Mesenchymal stem cell (in vitro differentiated cells and primary cell): ENCODE results near the gene KCTD19.

Experiments
- DNase-seq: peaks from one replicate; pipeline ENCODE4 v3.0.0-alpha.2; 2013
- H2AFZ ChIP-seq: one replicate; pipeline ENCODE4 v1.6.1; 2013; ENCODE audit warnings: low read depth, mild to moderate bottlenecking, control low read depth, inconsistent platforms, low read length, moderate library complexity
- H2AK5ac ChIP-seq: 2 replicates; pipeline ENCODE4 v1.6.1; 2013; ENCODE audit warnings: low read length, moderate library complexity, mild to moderate bottlenecking, inconsistent platforms; ENCODE audit not compliant: severe bottlenecking
- H2BK120ac ChIP-seq: one replicate; pipeline ENCODE4 v1.6.1; 2013; ENCODE audit warnings: low read depth, mild to moderate bottlenecking, inconsistent platforms, low read length, moderate library complexity
- H2BK12ac ChIP-seq, 2 experiments: one replicate each; pipeline ENCODE4 v1.6.1; 2013; ENCODE audit warnings: inconsistent platforms in 2 of 2, low read length in 2 of 2, mild to moderate bottlenecking in 2 of 2, moderate library complexity in 2 of 2, control low read depth in 1 of 2
- H2BK15ac ChIP-seq: one replicate; pipeline ENCODE4 v1.6.1; 2013; ENCODE audit warnings: mild to moderate bottlenecking, low read depth, inconsistent platforms; ENCODE audit not compliant: poor library complexity, severe bottlenecking
- H2BK5ac ChIP-seq: 2 replicates; pipeline ENCODE4 v1.6.1; 2013; ENCODE audit warnings: low read depth, mild to moderate bottlenecking, low read length, control low read depth, inconsistent platforms; ENCODE audit not compliant: poor library complexity, severe bottlenecking
- H3K14ac ChIP-seq, 2 experiments: one replicate each; pipeline ENCODE4 v1.6.1; 2013; ENCODE audit warnings: inconsistent platforms in 2 of 2, low read length in 2 of 2, control low read depth in 1 of 2, mild to moderate bottlenecking in 1 of 2, moderate library complexity in 1 of 2
- H3K18ac ChIP-seq, 2 experiments: one replicate each; pipeline ENCODE4 v1.6.1; 2013; ENCODE audit warnings: inconsistent platforms in 2 of 2, low read length in 2 of 2, control low read depth in 1 of 2, low read depth in 1 of 2, mild to moderate bottlenecking in 1 of 2
- H3K23ac ChIP-seq, 2 experiments: one replicate each; pipeline ENCODE4 v1.6.1; 2013; ENCODE audit warnings: inconsistent platforms in 2 of 2, low read length in 2 of 2, mild to moderate bottlenecking in 2 of 2, moderate library complexity in 2 of 2, control low read depth in 1 of 2
- H3K27ac ChIP-seq: 2 replicates; pipeline ENCODE4 v1.5.1; 2013; ENCODE audit warnings: mild to moderate bottlenecking, moderate library complexity, low read length, control low read depth, inconsistent platforms; ENCODE audit not compliant: poor library complexity, severe bottlenecking
- H3K27me3 ChIP-seq, 2 experiments: 2 replicates each; pipeline versions ENCODE4 v1.6.1 to v1.7.0; 2013; ENCODE audit warnings: low read length in 2 of 2, mild to moderate bottlenecking in 2 of 2, moderate library complexity in 2 of 2, control low read depth in 1 of 2, inconsistent platforms in 1 of 2; ENCODE audit not compliant: control insufficient read depth in 1 of 2, insufficient read depth in 1 of 2
- H3K36me3 ChIP-seq, 2 experiments: 2 replicates each; pipeline versions ENCODE4 v1.6.1 to v1.7.0; 2013; ENCODE audit warnings: low read length in 2 of 2, control low read depth in 1 of 2, inconsistent platforms in 1 of 2, low read depth in 1 of 2, mild to moderate bottlenecking in 1 of 2; ENCODE audit not compliant: insufficient read depth in 2 of 2, control insufficient read depth in 1 of 2
- H3K4ac ChIP-seq, 2 experiments: one replicate each; pipeline ENCODE4 v1.6.1; 2013; ENCODE audit warnings: inconsistent platforms in 2 of 2, low read length in 2 of 2, mild to moderate bottlenecking in 2 of 2, moderate library complexity in 2 of 2, control low read depth in 1 of 2, low read depth in 1 of 2
- H3K4me1 ChIP-seq: 2 replicates; pipeline ENCODE4 v1.6.1; 2013; ENCODE audit warnings: low read depth, low read length, control low read depth; ENCODE audit not compliant: control insufficient read depth, insufficient read depth
- H3K4me2 ChIP-seq: 2 replicates; pipeline ENCODE4 v1.6.1; 2013; ENCODE audit warnings: low read length, mild to moderate bottlenecking, inconsistent platforms; ENCODE audit not compliant: poor library complexity, severe bottlenecking
- H3K4me3 ChIP-seq, 2 experiments: 2 replicates each; pipeline versions ENCODE4 v1.5.1 to v1.7.0; 2013; ENCODE audit warnings: low read length in 2 of 2, mild to moderate bottlenecking in 2 of 2, control low read depth in 1 of 2, low read depth in 1 of 2; ENCODE audit not compliant: insufficient read depth in 1 of 2
- H3K79me1 ChIP-seq: replicated peaks from 2 replicates; pipeline ENCODE4 v1.6.1; 2013; ENCODE audit warnings: mild to moderate bottlenecking, control low read depth, low read length, inconsistent platforms; ENCODE audit not compliant: poor library complexity, severe bottlenecking
- H3K9ac ChIP-seq: 2 replicates; pipeline ENCODE4 v1.7.0; 2013; ENCODE audit warnings: mild to moderate bottlenecking, low read length, moderate library complexity
- H3K9me3 ChIP-seq: 2 replicates; pipeline ENCODE4 v1.7.0; 2013; ENCODE audit warnings: mild to moderate bottlenecking, low read length; ENCODE audit not compliant: control insufficient read depth
- H4K8ac ChIP-seq: one replicate; pipeline ENCODE4 v1.6.1; 2013; ENCODE audit warnings: inconsistent platforms, mild to moderate bottlenecking, low read length, moderate library complexity
- H4K91ac ChIP-seq: one replicate; pipeline ENCODE4 v1.6.1; 2013; ENCODE audit warnings: mild to moderate bottlenecking, low read length, inconsistent platforms
- WGBS: methylation state at CpG from one replicate; pipeline ENCODE4 v1.1.7; 2013; ENCODE audit warnings: mixed read lengths; 5-methylcytosine and 5-hydroxymethylcytosine counted together

KCTD19 gene

DNA sequence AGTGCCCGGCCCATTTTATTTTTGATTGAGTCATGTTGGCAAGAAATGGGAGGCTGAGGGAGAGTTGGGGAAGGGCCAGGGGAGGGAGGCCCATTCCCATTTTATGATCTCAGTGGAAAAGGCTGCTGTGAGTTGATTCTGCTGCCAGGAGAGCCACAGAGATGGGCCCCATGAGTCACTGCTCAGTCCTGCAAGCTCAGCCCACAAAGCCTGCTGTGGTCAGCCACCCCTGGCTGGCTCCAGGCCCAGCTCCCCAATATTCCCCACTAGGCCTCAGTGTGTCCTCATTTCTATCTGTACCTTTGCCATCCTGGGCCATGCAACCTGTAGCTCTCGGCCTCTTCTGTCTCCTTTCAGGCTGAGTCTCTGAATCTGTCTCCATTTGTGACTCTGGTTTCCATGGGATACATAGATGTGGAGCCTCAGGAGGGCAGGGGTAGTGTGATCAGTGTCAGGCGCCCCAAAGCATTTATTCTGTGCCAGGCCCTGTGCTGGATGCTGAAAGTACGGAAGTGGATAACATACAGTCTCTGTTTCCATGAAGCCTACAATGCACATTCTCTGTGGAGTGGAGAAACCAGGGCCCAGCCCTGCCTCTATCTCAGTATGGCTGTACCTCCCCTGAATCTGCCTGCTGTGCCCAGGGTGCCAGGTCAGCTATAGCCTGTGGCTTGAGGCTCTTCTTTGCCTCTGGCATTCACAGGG, 49.1 kb downstream of the KCTD19 start:
- peak; percentile 99 for DNase-seq
- Histone ChIP-seq H3K4ac (peak overlapping the region; percentile 88 to 94), H2BK5ac (peak overlapping the region; percentile 92), H3K4me1 (peaks cover 32% of the 10 kb centered on the region), H3K36me3 (peaks cover 15 to 49% of the 10 kb centered on the region in 2 experiments), H2AK5ac (peak overlapping the region; percentile 81), H3K27ac (peak overlapping the region; percentile 99), H3K4me2 (peak overlapping the region; percentile 4), H3K23ac (no peak overlapping the region), H4K91ac (peak overlapping the region; percentile 96), H3K14ac (peak overlapping the region in 1 of 2 experiments; percentile 72), H2AFZ (no peak overlapping the region), H3K27me3 (no peaks in the 10 kb centered on the region), H4K8ac (peak overlapping the region; percentile 97), H2BK120ac (peak overlapping the region; percentile 36), H3K9me3 (no peaks in the 10 kb centered on the region), H3K18ac (peak overlapping the region; percentile 93), H2BK12ac (peak overlapping the region; percentile 41 to 96), H3K4me3 (peak overlapping the region in 1 of 2 experiments; percentile 84), H2BK15ac (peak overlapping the region; percentile 44), H3K9ac (peak overlapping the region; percentile 99), H3K79me1 (peaks cover 4% of the 10 kb centered on the region)
- whole genome bisulfite sequencing: 39% methylated on average over 4 of the region's 4 CpGs

DNA sequence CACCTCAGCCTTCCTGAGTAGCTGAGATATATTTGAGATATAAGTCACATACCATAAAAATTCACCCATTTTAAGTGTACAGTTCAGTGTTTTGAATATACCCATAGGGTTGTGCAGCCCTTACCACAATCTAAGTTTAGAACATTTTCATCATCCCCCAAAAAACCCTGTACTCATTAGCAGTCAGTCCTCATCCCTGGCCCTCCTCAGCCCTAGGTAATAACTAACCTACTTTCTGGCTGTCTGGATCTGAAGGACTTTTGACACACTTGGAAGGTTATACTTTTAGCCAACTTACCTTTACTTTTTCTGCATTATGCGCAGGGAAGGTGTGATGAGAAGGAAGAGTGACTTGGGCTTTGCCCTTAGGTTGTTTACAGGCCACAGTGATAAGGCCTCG, 51.2 kb downstream of the KCTD19 start:
- Histone ChIP-seq H2AK5ac (peak overlapping the region; percentile 20), H3K4me1 (peaks cover 32% of the 10 kb centered on the region), H3K27ac (no peak overlapping the region), H2BK15ac (no peak overlapping the region), H3K9ac (peak overlapping the region; percentile 48), H3K18ac (no peak overlapping the region), H3K14ac (no peak overlapping the region), H4K8ac (no peak overlapping the region), H3K79me1 (peaks cover 4% of the 10 kb centered on the region), H3K4me2 (no peak overlapping the region), H3K4me3 (no peak overlapping the region), H3K9me3 (no peaks in the 10 kb centered on the region), H2BK120ac (no peak overlapping the region), H2BK5ac (no peak overlapping the region), H3K36me3 (peaks cover 21 to 48% of the 10 kb centered on the region in 2 experiments), H2AFZ (no peak overlapping the region), H4K91ac (no peak overlapping the region), H3K27me3 (no peaks in the 10 kb centered on the region), H3K4ac (peak overlapping the region in 1 of 2 experiments; percentile 35), H2BK12ac (no peak overlapping the region), H3K23ac (no peak overlapping the region)
- DNase-seq: no peak
- no CpG with 5 or more reads among the region's 2 CpGs for WGBS

DNA sequence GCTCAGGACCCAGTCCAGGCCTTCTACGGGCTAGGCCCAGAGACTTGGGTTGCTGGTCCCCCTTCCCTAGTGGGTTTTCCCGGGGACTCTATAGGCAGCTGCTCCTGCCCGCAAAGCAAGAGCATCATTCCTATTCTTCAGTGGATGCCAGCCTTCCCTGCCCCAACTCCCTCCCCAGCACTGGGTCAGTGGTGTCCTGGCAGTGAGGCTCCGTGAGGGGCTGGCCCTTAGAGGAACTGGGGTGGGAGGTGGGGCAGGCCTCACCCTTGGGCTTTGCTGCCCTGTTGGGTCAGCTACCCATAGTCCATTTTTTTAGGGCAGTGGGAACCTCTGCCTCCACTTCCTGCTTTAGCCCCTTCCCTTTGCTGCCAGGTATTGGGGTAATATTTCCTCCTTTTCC, 55.1 kb downstream of the KCTD19 start:
- no peaks in the 10 kb centered on the region for H3K27me3 ChIP-seq
- no peak overlapping the region for H3K18ac ChIP-seq
- peaks cover 11% of the 10 kb centered on the region for H3K4me1 ChIP-seq
- H3K9ac ChIP-seq: peak overlapping the region; percentile 23
- H2AK5ac ChIP-seq: no peak overlapping the region
- H3K79me1 ChIP-seq: peaks cover 4% of the 10 kb centered on the region
- H3K36me3 ChIP-seq: peaks cover 19 to 40% of the 10 kb centered on the region in 2 experiments
- WGBS: 100% methylated on average over 4 of the region's 4 CpGs
- H3K14ac ChIP-seq: no peak overlapping the region
- no peak overlapping the region for H3K23ac ChIP-seq
- no peak overlapping the region for H2BK120ac ChIP-seq
- no peak overlapping the region for H3K4me3 ChIP-seq
- no peak overlapping the region for H4K91ac ChIP-seq
- H3K4me2 ChIP-seq: no peak overlapping the region
- H3K9me3 ChIP-seq: no peaks in the 10 kb centered on the region
- H2BK5ac ChIP-seq: no peak overlapping the region
- no peak for DNase-seq
- no peak overlapping the region for H3K27ac ChIP-seq
- H2AFZ ChIP-seq: no peak overlapping the region
- peak overlapping the region in 1 of 2 experiments; percentile 21 for H3K4ac ChIP-seq
- peak overlapping the region in 1 of 2 experiments; percentile 61 for H2BK12ac ChIP-seq
- H4K8ac ChIP-seq: no peak overlapping the region
- H2BK15ac ChIP-seq: peak overlapping the region; percentile 13

DNA sequence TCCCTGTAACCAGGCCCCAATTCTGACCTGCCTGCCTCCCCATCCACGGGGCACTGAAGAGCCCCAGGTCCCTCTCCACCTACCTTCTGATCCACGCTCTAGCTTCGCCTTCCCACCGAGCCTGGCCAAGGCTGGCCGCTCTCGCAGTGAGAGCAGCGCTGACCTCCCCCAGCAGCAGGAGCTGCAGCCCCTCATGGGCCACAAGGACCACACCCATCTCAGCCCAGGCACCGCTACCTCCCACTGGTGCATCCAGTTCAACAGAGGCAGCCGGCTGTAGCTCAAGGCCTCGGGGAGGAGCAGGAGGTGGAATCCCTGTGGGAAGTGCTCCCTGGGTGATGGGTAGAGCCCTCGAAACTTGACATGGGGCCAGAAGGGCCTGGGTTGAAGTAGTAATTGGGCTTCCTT, 55.6 kb downstream of the KCTD19 start:
- H4K8ac ChIP-seq: no peak overlapping the region
- H3K36me3 ChIP-seq: peaks cover 16 to 38% of the 10 kb centered on the region in 2 experiments
- no peak overlapping the region for H3K18ac ChIP-seq
- peak overlapping the region; percentile 34 for H4K91ac ChIP-seq
- H3K79me1 ChIP-seq: peaks cover 2% of the 10 kb centered on the region
- no peak overlapping the region for H2AK5ac ChIP-seq
- H3K4me2 ChIP-seq: no peak overlapping the region
- no peak overlapping the region for H2BK15ac ChIP-seq
- no peak overlapping the region for H2BK12ac ChIP-seq
- H3K27me3 ChIP-seq: no peaks in the 10 kb centered on the region
- peaks cover 9% of the 10 kb centered on the region for H3K4me1 ChIP-seq
- H3K4me3 ChIP-seq: no peak overlapping the region
- peak overlapping the region; percentile 23 for H3K9ac ChIP-seq
- no peak overlapping the region for H3K4ac ChIP-seq
- no peak for DNase-seq
- no peak overlapping the region for H3K14ac ChIP-seq
- H3K23ac ChIP-seq: no peak overlapping the region
- H2AFZ ChIP-seq: no peak overlapping the region
- H2BK120ac ChIP-seq: no peak overlapping the region
- WGBS: 97% methylated on average over 9 of the region's 11 CpGs
- H3K9me3 ChIP-seq: no peaks in the 10 kb centered on the region
- no peak overlapping the region for H2BK5ac ChIP-seq
- no peak overlapping the region for H3K27ac ChIP-seq
